ENCODE measurements around the gene SLC15A1.

DNA sequence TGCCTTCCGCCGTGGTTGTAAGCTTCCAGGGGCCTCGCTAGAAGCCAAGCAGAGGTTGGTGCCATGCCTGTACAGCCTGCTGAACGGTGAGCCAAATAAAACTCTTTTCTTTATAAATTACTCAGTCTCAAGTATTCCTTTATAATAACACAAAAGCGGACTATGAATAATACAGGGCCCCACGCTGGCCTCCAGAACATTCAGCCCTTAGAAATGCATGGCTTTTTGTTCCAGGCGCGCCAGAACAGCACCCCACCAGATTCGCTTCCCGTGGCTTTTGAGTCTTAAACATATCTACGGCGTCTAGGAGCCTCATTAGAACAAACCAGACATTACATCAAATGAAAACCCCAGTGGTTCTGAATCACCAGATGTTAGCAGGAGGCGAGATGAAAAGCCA lies 75.1 kb downstream of the SLC15A1 start:
- TF ChIP-seq, protein P1, sequence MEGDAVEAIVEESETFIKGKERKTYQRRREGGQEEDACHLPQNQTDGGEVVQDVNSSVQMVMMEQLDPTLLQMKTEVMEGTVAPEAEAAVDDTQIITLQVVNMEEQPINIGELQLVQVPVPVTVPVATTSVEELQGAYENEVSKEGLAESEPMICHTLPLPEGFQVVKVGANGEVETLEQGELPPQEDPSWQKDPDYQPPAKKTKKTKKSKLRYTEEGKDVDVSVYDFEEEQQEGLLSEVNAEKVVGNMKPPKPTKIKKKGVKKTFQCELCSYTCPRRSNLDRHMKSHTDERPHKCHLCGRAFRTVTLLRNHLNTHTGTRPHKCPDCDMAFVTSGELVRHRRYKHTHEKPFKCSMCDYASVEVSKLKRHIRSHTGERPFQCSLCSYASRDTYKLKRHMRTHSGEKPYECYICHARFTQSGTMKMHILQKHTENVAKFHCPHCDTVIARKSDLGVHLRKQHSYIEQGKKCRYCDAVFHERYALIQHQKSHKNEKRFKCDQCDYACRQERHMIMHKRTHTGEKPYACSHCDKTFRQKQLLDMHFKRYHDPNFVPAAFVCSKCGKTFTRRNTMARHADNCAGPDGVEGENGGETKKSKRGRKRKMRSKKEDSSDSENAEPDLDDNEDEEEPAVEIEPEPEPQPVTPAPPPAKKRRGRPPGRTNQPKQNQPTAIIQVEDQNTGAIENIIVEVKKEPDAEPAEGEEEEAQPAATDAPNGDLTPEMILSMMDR (IDR thresholded peaks at IDR 0.05) = no peak
- TF ChIP-seq POLR2A (IDR thresholded peaks at IDR 0.05) = no peak
